Nephron progenitor cell (in vitro differentiated cells): ENCODE data around the gene CEP112.

Experiments
- DNase-seq: peaks from one replicate; pipeline ENCODE4 v3.0.0; 2021
- H3K27ac Mint-ChIP-seq: 2 replicates; pipeline ENCODE4 v1.8.0; 2021; ENCODE audit warnings: mild to moderate bottlenecking, moderate library complexity, mixed read lengths
- H3K27me3 Mint-ChIP-seq: 2 replicates; pipeline ENCODE4 v1.8.0; 2021; ENCODE audit warnings: mild to moderate bottlenecking, low read depth, mixed read lengths; ENCODE audit not compliant: poor library complexity
- H3K36me3 Mint-ChIP-seq: 2 replicates; pipeline ENCODE4 v1.8.0; 2021; ENCODE audit warnings: low read depth, mixed read lengths
- H3K4me1 Mint-ChIP-seq: 2 replicates; pipeline ENCODE4 v1.8.0; 2021; ENCODE audit warnings: mixed read lengths
- H3K4me3 Mint-ChIP-seq: 2 replicates; pipeline ENCODE4 v1.8.0; 2021; ENCODE audit warnings: mild to moderate bottlenecking, moderate library complexity, mixed read lengths
- H3K9me3 Mint-ChIP-seq: 2 replicates; pipeline ENCODE4 v1.8.0; 2021; ENCODE audit warnings: mild to moderate bottlenecking, moderate library complexity, mixed read lengths
- CTCF ChIP-seq: fragments of 200-600 bp; sonication (generic); IDR thresholded peaks from 2 replicates; pipeline ENCODE4 v1.5.0; 2021; ENCODE audit warnings: antibody characterized with exemption

Gene CEP112

GRCh38 chr17:66040402-66040801 lies 151.5 kb downstream of the CEP112 start:
- Mint-ChIP-seq H3K4me3 (no peak overlapping the region), H3K27ac (no peak overlapping the region), H3K9me3 (no peaks in the 10 kb centered on the region), H3K36me3 (peaks cover 12% of the 10 kb centered on the region), H3K27me3 (no peaks in the 10 kb centered on the region), H3K4me1 (no peaks in the 10 kb centered on the region)
- no peak for TF ChIP-seq CTCF
- DNase-seq, result peak; percentile 11

- Mint-ChIP-seq H3K9me3 (no peaks in the 10 kb centered on the region), H3K27me3 (no peaks in the 10 kb centered on the region), H3K36me3 (peaks cover 20% of the 10 kb centered on the region), H3K27ac (no peak overlapping the region), H3K4me1 (no peaks in the 10 kb centered on the region), H3K4me3 (no peak overlapping the region)
- TF ChIP-seq CTCF, result no peak
- DNase-seq, result no peak
These were observed 153.8 kb downstream of the CEP112 start for GRCh38 chr17:66038125-66038524.

DNA sequence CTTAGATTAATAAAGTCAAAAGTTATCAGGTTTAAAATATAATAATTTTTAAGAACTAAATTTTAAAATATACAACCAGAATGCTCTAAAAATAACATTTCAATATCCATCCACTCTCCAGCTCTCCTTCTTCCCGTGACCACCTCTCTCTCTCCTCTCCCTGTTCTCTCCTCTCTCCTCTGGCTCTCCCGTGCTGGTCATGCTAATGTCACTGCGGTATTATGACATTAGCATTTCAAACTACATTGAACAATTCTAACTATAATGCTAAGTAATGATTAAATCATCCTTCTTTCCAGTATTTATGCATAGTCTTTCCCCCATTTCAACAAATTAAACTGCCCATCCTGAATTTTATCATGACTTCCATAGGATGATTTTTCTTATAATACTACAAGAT lies 154.7 kb downstream of the CEP112 start:
- TF ChIP-seq CTCF, result no peak

GRCh38 chr17:66032082-66032712 lies 159.7 kb downstream of the CEP112 start:
- no peak overlapping the region for H3K4me3 Mint-ChIP-seq
- DNase-seq, result no peak
- no peaks in the 10 kb centered on the region for H3K27me3 Mint-ChIP-seq
- no peak overlapping the region for H3K27ac Mint-ChIP-seq
- no peaks in the 10 kb centered on the region for H3K4me1 Mint-ChIP-seq
- no peaks in the 10 kb centered on the region for H3K9me3 Mint-ChIP-seq
- H3K36me3 Mint-ChIP-seq, result peaks cover 26% of the 10 kb centered on the region
- no peak for TF ChIP-seq CTCF

More for the DNA sequence above, 154.7 kb downstream of the CEP112 start:
- Mint-ChIP-seq H3K4me1 (no peaks in the 10 kb centered on the region), H3K4me3 (no peak overlapping the region), H3K27ac (peak overlapping the region; percentile 52), H3K27me3 (no peaks in the 10 kb centered on the region), H3K36me3 (peaks cover 20% of the 10 kb centered on the region), H3K9me3 (no peaks in the 10 kb centered on the region)
- DNase-seq, result no peak

DNA sequence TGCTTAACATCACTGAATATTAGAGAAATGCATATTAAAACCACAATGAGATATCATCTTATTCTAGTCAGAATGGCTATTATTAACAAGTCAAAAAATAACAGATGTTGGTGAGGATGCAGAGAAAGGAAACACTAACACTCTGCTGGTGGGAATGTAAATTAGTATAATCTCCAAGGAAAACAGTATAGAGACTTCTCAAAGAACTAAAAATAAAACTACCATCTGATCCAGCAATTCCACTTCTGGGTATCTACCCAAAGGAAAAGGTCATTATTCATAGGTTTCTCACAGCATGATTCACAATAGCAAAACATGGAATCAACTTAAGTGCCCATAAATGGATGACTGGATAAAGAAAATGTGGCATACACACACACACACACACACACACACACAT lies 166.4 kb downstream of the CEP112 start:
- peaks cover 49% of the 10 kb centered on the region for H3K9me3 Mint-ChIP-seq
- no peak overlapping the region for H3K4me3 Mint-ChIP-seq
- H3K27me3 Mint-ChIP-seq, result no peaks in the 10 kb centered on the region
- no peak overlapping the region for H3K27ac Mint-ChIP-seq
- DNase-seq, result no peak
- H3K4me1 Mint-ChIP-seq, result no peaks in the 10 kb centered on the region
- TF ChIP-seq CTCF, result no peak
- peaks cover 71% of the 10 kb centered on the region for H3K36me3 Mint-ChIP-seq

- H3K9me3 Mint-ChIP-seq, result peaks cover 49% of the 10 kb centered on the region
- H3K4me1 Mint-ChIP-seq, result no peaks in the 10 kb centered on the region
- H3K36me3 Mint-ChIP-seq, result peaks cover 63% of the 10 kb centered on the region
- no peaks in the 10 kb centered on the region for H3K27me3 Mint-ChIP-seq
- no peak overlapping the region for H3K27ac Mint-ChIP-seq
- no peak for DNase-seq
- no peak overlapping the region for H3K4me3 Mint-ChIP-seq
- no peak for TF ChIP-seq CTCF
These were observed 170.2 kb downstream of the CEP112 start for GRCh38 chr17:66021757-66022156.
